ENCODE results near the gene IQSEC3. TPM values are rescaled to one million over a fixed set of nuclear protein-coding genes. Genes with fewer than 3 reads are reported as not detected.

IQSEC3 gene
- polyA plus RNA-seq, 1 experiment: not detected

DNA sequence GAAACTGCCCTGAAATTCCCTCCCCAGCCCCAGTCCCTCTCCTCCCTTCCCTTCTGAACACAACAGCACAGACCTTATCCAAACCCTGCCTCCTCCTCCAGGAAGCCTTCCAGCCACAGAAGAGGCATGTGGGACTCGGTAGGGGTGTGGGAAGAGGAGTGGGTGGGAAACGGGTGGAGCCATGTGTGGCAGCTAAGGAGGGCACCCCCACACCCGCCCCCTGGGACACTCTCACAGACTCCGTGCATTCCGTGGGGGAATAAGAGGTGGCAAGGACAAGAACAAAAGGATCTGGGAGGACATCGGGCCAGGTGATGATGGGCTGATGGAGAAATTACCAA, 123.0 kb downstream of the IQSEC3 start:
- ChIA-PET POLR2A (no interaction called here), CTCF (interaction anchor here (0.7 to 3.3 kb wide), 8 partner anchors 10 to 54 kb away, joined by 3 to 21 read pairs (median 5); no protein-coding TSS in a partner anchor)
- DNase-seq (ENCODE audit: low read depth): no peak
- H3K4me3 ChIP-seq (ENCODE audit: low read depth, low read length): no peak overlapping the region
- H3K36me3 ChIP-seq (ENCODE audit: control insufficient read depth, insufficient read depth, low read length): no peaks in the 10 kb centered on the region
- H3K27me3 ChIP-seq (ENCODE audit: control insufficient read depth, insufficient read depth, low read length): peaks cover 15% of the 10 kb centered on the region; the same call in 1 of the 2 replicates
- TF ChIP-seq, protein P1, sequence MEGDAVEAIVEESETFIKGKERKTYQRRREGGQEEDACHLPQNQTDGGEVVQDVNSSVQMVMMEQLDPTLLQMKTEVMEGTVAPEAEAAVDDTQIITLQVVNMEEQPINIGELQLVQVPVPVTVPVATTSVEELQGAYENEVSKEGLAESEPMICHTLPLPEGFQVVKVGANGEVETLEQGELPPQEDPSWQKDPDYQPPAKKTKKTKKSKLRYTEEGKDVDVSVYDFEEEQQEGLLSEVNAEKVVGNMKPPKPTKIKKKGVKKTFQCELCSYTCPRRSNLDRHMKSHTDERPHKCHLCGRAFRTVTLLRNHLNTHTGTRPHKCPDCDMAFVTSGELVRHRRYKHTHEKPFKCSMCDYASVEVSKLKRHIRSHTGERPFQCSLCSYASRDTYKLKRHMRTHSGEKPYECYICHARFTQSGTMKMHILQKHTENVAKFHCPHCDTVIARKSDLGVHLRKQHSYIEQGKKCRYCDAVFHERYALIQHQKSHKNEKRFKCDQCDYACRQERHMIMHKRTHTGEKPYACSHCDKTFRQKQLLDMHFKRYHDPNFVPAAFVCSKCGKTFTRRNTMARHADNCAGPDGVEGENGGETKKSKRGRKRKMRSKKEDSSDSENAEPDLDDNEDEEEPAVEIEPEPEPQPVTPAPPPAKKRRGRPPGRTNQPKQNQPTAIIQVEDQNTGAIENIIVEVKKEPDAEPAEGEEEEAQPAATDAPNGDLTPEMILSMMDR (IDR thresholded peaks at IDR 0.05; ENCODE audit: insufficient read depth, low read depth, low read length): no peak

- no peaks in the 10 kb centered on the region for H3K36me3 ChIP-seq (ENCODE audit: control insufficient read depth, insufficient read depth, low read length)
- DNase-seq (ENCODE audit: low read depth): no peak
- ChIA-PET POLR2A (no interaction called here), CTCF (interaction anchor here (2.0 to 3.3 kb wide), 2 partner anchors 9 to 38 kb away, joined by 9 to 21 read pairs; no protein-coding TSS in a partner anchor)
- peaks cover 15% of the 10 kb centered on the region; the same call in 1 of the 2 replicates for H3K27me3 ChIP-seq (ENCODE audit: control insufficient read depth, insufficient read depth, low read length)
- TF ChIP-seq, protein P1 (IDR thresholded peaks at IDR 0.05; ENCODE audit: insufficient read depth, low read depth, low read length): no peak
- H3K4me3 ChIP-seq (ENCODE audit: low read depth, low read length): no peak overlapping the region
These were observed 124.3 kb downstream of the IQSEC3 start for GRCh38 chr12:190881-191280.

- no peak for DNase-seq (ENCODE audit: low read depth)
- peaks cover 15% of the 10 kb centered on the region; the same call in 1 of the 2 replicates for H3K27me3 ChIP-seq (ENCODE audit: control insufficient read depth, insufficient read depth, low read length)
- CTCF ChIA-PET: interaction anchor here (3.3 kb wide), 1 partner anchor 8 kb away, joined by 21 read pairs; no protein-coding TSS in a partner anchor
- H3K4me3 ChIP-seq (ENCODE audit: low read depth, low read length): no peak overlapping the region
- no peaks in the 10 kb centered on the region for H3K36me3 ChIP-seq (ENCODE audit: control insufficient read depth, insufficient read depth, low read length)
- POLR2A ChIA-PET: no interaction called here
- TF ChIP-seq, protein P1 (IDR thresholded peaks at IDR 0.05; ENCODE audit: insufficient read depth, low read depth, low read length): no peak
These were observed 125.0 kb downstream of the IQSEC3 start for GRCh38 chr12:191541-191940.

- H3K27me3 ChIP-seq (ENCODE audit: control insufficient read depth, insufficient read depth, low read length): peaks cover 15% of the 10 kb centered on the region; the same call in 1 of the 2 replicates
- no peaks in the 10 kb centered on the region for H3K36me3 ChIP-seq (ENCODE audit: control insufficient read depth, insufficient read depth, low read length)
- TF ChIP-seq, protein P1 (IDR thresholded peaks at IDR 0.05; ENCODE audit: insufficient read depth, low read depth, low read length): no peak
- CTCF ChIA-PET: no interaction called here
- DNase-seq (ENCODE audit: low read depth): no peak
- POLR2A ChIA-PET: no interaction called here
- no peak overlapping the region for H3K4me3 ChIP-seq (ENCODE audit: low read depth, low read length)
These were observed 126.7 kb downstream of the IQSEC3 start for GRCh38 chr12:193261-193660.

DNA sequence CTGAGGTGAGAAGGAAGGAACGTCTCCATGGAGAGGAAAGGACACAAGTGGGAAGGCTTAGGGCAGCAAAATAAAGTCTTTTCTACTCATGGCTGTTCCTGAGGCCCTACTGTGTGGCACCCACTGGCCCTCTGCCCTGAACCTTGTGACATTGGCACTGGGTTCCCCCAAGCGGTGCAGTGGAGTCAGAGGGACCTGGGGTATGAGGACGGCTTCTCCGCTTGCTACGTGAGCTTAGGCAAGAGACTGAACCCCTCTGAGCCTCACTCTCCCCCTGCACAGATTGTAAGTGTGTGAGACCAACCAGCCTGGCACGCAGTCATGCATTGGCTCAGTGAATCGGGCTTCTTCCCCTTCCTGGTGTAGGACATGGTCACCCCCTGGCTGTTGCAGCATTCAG, 127.7 kb downstream of the IQSEC3 start:
- no peak overlapping the region for H3K4me3 ChIP-seq (ENCODE audit: low read depth, low read length)
- H3K36me3 ChIP-seq (ENCODE audit: control insufficient read depth, insufficient read depth, low read length): no peaks in the 10 kb centered on the region
- no peak for DNase-seq (ENCODE audit: low read depth)
- H3K27me3 ChIP-seq (ENCODE audit: control insufficient read depth, insufficient read depth, low read length): peaks cover 12% of the 10 kb centered on the region; the same call in 1 of the 2 replicates
- ChIA-PET POLR2A (no interaction called here), CTCF (no interaction called here)
- TF ChIP-seq, protein P1 (IDR thresholded peaks at IDR 0.05; ENCODE audit: insufficient read depth, low read depth, low read length): no peak

Measured in BJ (cell line).